NCI-H345 (cell line): Measurements from ENCODE around the gene TOP1.

Experiments used
- DNase-seq: peaks from one replicate; lab custom pipeline; 2025; lab: John Stamatoyannopoulos, UW

TOP1 gene

GRCh38 chr20:41168281-41169161, 139.9 kb downstream of the TOP1 start:
- no peak for DNase-seq

- DNase-seq, result no peak
Measured at GRCh38 chr20:41169162-41169690, 140.6 kb downstream of the TOP1 start.

DNA sequence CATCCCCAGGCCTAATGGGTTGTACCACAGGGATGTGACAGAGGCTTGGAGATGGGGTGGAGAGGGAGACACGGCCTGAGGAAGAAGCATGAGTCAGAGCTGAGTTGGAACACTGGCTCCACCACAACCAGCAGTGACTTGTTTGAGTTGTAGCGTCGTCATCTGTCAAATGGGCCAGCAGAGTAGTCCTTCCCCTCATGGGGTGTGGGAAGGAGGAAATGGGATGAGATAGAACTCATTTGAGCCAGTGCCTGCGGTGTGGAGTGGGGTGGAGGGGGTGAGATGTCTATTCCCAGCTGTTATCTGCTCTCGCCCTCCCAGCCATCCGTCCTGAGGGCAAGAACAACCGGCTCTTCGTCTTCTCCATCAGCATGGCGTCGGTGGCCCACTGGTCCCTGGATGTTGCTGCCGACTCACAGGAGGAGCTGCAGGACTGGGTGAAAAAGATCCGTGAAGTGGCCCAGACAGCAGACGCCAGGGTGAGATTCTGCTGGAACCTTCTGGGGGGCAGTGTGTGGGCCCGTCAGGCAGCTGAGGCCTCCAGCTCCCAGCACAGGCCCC, 141.2 kb downstream of the TOP1 start:
- no peak for DNase-seq

GRCh38 chr20:41170386-41171105, 141.9 kb downstream of the TOP1 start:
- no peak for DNase-seq

DNA sequence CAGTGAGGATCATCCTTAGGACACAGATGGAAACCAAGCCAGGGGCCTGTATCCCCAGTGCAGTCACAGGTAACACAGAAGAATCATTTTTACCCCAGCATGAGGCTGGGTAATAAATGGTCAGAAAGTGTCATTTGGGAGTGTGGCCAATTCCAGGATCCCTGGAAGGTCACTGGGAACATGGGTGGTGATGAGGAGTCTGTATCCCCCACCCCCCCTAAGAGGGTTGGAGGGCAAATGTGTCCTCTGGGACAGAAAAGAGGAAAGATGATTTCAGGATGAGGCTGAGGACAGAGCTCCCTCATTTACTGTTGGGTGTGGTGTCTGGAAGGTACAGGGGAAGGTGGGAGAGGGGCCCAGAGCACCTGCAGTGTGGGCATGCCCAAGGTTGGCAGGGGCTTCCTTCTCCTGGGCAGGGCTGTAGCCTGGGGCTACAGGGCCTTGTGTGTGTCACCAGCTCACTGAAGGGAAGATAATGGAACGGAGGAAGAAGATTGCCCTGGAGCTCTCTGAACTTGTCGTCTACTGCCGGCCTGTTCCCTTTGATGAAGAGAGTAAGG, 143.2 kb downstream of the TOP1 start:
- DNase-seq, result no peak

- no peak for DNase-seq
Measured at GRCh38 chr20:41172296-41173140, 143.9 kb downstream of the TOP1 start.

DNA sequence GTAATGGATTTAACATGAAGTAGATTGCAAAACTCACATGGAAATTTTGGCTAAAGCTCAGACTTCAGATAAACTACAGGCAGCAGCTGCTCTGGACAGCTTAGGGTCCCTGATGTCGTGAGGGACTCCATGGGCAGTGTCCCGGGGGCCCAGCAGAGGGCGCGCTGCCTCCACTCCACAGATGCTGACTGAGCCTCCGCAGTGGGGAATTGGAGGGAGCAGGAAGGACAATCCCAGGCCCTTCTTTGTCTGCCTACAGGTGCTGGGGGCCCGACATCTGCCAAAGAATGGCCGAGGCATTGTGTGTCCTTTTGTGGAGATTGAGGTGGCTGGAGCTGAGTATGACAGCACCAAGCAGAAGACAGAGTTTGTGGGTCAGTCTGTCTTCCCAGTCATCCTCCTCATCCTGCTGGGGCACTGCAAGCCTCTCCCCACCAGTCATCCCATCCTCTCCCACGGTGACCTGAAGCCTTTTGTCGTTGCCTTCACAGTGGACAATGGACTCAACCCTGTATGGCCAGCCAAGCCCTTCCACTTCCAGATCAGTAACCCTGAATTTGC, 144.6 kb downstream of the TOP1 start:
- DNase-seq, result peak; percentile 60

DNA sequence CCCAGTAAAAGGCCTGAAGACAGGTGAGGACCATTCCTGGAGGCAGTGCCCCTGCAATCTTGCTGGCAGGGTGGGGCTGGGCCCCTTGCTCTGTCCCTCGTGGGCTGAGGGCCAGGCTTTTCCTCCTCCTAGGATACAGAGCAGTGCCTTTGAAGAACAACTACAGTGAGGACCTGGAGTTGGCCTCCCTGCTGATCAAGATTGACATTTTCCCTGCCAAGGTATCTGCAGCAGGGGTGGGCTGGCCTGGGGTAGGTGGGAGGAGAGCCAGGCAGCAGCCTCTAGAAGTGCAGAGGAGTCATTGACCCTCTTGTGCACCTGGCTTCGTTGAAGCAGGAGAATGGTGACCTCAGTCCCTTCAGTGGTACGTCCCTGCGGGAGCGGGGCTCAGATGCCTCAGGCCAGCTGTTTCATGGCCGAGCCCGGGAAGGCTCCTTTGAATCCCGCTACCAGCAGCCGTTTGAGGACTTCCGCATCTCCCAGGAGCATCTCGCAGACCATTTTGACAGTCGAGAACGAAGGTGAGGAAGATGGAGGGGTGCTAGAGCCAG, 145.2 kb downstream of the TOP1 start:
- DNase-seq, result no peak
